GM18517 (cell line): ENCODE data around the gene ZFPM1.
"Not testable (repeated sequence)": the region's sequence is repeated elsewhere in the genome, so short reads cannot be mapped to it uniquely, and the experiment has no call there.

ENCODE experiments used
- ATAC-seq: cut with Tn5 transposase; IDR thresholded peaks from one replicate; pipeline ENCODE4 v1.9.1; 2021; ENCODE audit warnings: mild to moderate bottlenecking, moderate library complexity; ENCODE audit not compliant: unreplicated experiment

ZFPM1 gene

DNA sequence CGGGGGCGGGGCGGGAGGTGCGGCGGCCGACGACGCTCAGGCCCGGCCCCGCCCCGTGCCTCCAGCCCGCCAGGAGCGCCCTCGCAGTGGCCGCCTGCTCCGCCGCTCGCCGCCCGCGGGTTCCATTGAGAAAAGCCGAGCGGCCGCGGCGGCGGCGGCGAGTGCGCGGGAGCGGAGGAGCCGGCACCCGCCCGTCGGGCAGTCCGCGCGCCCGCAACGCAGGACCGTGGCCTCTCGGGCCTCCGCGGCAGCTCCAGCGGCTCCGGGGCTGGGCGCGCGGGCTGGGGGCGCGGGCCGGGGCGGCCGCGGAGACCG, at the start of gene ZFPM1:
Gene ZFPM1 (plus strand): TSS at position 64 of the 315 bp plus-strand sequence. CDS start 359 bp downstream, outside the sequence.
- ATAC-seq = no peak

DNA sequence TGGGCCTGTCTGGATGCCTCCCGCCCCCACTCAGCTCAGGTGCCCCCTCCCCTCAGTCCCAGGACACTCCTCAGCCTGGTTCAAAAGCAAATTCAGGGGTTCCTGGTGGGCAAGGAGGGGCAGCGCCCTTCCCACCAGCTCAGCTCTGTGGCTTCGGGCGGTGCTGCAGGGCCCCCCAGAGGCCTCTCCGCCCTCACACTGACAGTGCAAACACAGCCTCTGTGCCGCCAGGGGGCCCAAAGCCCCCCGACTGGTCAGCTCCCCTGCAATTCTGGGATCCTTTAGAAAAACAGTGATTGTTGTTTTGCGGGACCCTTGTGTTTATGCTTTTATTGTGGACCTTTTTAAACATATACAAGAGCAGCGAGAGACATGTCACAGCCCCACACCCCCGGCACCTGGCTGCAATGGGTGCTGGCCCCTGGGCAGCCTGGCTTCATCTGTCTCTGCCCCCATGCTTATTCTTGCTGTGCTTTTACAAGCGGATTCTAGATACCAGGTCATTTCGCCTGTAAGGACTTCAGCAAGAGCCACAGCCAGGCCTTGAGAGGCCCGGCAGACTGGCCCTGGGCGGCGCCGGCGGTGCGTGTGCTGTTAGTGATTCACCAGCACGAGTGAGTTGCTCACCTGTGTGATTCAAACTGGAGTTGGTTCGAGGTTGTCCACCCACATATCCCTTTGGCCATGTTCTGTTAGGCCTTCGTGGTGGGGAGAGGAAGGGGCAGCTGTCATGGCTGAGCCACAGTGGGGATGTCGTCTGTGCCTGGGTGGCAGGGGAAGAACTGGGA, 49.1 kb upstream of the ZFPM1 start:
- ATAC-seq = no peak

DNA sequence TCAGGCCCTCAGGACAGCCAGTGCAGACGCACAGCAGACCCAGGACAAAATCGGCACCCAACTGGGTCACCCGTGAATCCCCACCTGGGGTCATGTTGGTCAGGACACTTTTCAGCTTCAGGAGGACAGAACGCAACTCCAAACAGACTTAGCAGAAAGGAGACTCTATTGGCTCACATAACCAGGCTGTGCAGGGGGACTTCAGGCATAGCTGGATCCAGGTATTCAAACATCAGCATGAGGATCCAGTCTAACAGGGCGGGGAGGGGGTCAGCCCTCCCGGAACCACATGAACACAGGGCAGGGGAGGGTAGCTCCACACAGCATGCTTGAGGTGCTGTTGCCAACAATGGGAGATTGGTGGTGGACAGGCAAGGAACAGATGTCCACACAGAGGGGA, 48.3 kb upstream of the ZFPM1 start:
- no peak for ATAC-seq

DNA sequence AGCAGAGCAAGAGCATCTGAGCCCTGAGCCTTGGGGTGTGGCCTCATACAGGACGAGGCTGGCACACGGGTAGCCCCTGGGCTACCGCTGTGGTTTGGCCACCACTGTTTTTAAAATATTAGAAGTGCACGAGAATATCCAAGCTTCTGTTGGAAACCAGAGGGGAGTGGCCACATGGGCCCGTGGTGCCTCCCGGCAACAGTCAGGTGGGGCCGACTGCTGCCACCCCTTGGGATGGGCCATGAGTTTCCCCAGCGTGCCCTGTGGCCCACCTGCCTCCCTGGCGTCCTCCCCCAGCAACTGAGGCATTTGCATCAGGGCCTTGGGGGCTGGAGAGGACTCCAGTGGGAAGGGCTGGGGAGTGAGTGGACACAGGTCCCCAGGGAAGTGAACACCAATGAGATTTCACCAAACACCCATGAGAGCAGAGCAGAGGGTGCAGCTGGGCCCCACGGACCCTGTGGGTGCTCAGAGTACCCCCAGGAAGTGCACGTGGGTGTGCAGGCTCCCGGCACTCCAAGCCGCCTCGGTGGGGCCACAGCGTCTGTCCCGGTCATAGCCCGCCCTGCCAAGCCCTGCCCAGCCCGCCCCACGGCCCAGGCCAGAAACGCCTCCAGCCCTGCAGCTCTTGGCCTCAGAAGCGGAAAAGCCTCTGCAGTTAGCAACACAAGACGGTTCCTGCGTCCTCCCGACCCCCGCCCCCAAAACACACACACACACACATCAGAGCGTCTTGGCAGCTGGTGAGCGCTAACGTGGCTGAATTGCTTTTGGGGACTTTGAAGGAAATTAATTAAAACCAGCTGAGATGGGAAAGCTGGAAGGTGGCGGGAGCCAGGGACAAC, 47.6 kb upstream of the ZFPM1 start:
- no peak for ATAC-seq

- ATAC-seq = no peak
Observed at GRCh38 chr16:88406096-88407041, 46.7 kb upstream of the ZFPM1 start.

- ATAC-seq = no peak
Observed at GRCh38 chr16:88407042-88407420, 46.0 kb upstream of the ZFPM1 start.

- ATAC-seq = no peak
Observed at GRCh38 chr16:88407807-88408206, 45.3 kb upstream of the ZFPM1 start.

- ATAC-seq = no peak
Observed at GRCh38 chr16:88408561-88409142, 44.4 kb upstream of the ZFPM1 start.

- ATAC-seq = no peak
Observed at GRCh38 chr16:88409296-88410065, 43.6 kb upstream of the ZFPM1 start.

DNA sequence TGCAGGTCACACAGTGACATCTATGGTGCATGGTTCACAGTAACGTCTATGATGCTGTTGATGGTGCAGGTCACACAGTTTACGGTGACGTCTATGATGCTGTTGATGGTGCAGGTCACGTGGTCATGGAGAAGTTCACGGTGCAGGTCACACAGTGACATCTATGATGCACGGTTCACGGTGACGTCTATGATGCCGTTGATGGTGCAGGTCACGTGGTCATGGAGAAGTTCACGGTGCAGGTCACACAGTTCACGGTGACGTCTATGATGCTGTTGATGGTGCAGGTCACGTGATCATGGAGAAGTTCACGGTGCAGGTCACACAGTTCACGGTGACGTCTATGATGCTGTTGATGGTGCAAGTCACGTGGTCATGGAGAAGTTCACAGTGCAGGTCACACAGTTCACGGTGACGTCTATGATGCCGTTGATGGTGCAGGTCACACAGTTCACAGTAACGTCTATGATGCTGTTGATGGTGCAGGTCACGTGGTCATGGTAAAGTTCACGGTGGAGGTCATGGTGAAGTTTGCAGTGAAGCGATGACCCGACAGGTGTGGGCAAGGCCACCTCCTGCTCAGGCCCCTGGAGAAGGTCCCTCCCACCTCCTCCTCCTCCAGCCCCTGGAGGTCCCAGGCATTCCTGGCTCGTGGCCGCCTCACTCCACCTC, 42.6 kb upstream of the ZFPM1 start:
- ATAC-seq = not testable (repeated sequence)

GRCh38 chr16:88411951-88412576, 41.0 kb upstream of the ZFPM1 start:
- no peak for ATAC-seq

- no peak for ATAC-seq
Observed at GRCh38 chr16:88412766-88413165, 40.3 kb upstream of the ZFPM1 start.

DNA sequence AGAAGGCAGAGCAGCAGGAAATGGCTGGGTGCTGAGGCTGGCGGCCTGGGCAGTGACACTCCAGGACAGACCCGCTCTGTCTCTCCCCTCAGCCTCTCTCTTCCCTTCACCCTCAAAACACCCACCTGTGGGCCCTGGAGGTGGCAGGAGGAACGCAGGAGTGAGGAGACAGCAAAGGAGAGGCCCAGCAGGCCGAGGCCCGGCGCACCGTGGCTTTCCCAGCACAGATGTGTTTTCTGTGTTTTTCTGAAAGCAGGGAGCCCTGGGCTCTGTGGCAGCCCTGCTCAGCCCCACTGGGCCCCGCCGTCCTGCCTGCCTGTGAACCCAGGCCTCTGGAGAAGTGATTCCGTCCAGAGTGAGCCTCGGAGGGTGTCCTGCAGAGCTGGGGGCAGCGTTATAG, 39.8 kb upstream of the ZFPM1 start:
- no peak for ATAC-seq

DNA sequence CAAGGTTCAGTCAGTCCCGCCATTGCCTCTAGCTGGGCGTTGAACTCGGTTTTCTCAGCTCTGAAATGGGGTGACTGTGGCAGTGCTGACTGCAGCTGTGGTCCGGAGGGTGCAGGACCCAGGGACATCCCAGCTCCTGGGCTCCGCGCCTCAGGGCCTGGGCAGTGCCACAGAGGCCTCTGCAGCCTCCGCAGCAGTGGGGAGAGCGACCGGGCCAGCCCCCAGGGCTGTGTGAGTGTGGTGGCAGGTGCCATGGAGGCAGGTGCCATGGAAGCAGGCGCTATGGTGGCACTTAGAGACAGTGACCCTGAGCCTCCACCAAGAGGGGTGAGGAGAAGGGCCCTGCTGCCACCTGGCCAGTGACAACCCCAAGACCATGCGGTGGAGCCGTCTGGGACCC, 39.4 kb upstream of the ZFPM1 start:
- no peak for ATAC-seq

GRCh38 chr16:88414521-88415380, 38.3 kb upstream of the ZFPM1 start:
- ATAC-seq = no peak

DNA sequence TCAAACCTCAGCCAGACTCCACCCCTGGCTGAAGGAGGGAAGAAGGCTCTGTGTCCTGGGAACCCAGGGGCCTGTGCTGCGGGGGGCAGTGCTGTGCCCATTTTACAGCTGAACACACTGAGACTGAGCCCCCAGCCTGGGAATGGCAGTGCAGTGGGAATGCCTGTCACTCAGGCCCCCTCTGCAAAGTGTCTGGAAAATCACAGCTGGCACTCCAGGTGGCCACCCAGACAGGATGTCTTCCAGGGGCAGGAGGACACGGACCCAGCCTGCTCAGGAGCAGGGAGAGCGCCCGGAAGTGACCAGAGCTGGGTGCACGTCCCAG, 37.7 kb upstream of the ZFPM1 start:
- ATAC-seq = no peak

GRCh38 chr16:88415713-88416323, 37.3 kb upstream of the ZFPM1 start:
- ATAC-seq = no peak

DNA sequence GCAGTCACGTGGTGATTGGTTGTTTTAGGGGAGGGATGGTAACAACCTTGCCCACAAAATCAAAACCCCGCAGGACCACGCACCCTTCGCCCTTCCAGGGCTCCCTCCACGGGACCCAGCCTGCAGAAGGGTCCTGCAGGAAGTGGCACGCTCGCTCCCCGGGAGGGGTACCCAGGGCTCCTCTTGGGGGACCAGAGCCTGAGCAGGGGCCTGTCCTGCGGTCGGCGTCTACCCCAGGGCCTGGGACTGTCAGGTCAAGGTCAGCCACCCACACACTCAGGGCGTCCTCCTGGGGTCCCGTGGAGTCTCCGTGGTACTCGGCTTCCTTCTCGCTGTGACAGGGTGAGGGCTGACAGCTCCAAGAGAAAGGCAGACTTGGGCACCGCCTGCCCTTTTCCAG, 36.4 kb upstream of the ZFPM1 start:
- no peak for ATAC-seq
